Thyroid gland (tissue), 4 donors: ENCODE results near the gene KRTAP2-4.

Experiments
- POLR2A ChIP-seq, 2 donors: fragments of 450-650 bp; IDR thresholded peaks; one replicate each; pipeline ENCODE4 v1.6.1; 2017; ENCODE audit warnings: antibody characterized with exemption in 2 of 2, mild to moderate bottlenecking in 2 of 2, moderate library complexity in 1 of 2
- TF ChIP-seq, protein P1 (sequence below), 6 experiments: fragments of 200-600 bp in 3 of 6; fragments of 450-650 bp in 3 of 6; sonication (generic) in 3 of 6; IDR thresholded peaks; one replicate each; pipeline ENCODE4 v1.5.1; 2016 to 2019; ENCODE audit warnings: antibody characterized with exemption in 6 of 6, mild to moderate bottlenecking in 2 of 6, inconsistent platforms in 1 of 6, moderate library complexity in 1 of 6

DNA sequence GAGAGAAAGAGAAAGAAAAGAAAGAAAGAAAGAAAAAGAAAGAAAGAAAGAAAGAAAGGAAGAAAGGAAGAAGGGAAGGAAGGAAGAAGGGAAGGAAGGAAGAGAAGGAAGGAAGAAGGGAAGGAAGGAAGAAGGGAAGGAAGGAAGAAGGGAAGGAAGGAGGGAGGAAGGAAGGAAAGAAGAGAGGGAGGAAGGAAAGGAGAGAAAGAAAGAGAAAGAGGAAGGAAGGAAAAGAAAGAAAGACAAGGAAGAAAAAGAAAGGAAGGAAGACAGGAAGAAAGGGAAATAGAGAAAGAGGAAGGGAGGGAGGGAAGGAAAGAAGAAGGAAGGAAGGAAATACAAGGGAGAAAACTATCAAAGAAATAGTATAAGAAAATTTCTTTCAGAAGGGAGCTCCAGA, 11.1 kb upstream of the KRTAP2-4 start:
- TF ChIP-seq, protein P1, sequence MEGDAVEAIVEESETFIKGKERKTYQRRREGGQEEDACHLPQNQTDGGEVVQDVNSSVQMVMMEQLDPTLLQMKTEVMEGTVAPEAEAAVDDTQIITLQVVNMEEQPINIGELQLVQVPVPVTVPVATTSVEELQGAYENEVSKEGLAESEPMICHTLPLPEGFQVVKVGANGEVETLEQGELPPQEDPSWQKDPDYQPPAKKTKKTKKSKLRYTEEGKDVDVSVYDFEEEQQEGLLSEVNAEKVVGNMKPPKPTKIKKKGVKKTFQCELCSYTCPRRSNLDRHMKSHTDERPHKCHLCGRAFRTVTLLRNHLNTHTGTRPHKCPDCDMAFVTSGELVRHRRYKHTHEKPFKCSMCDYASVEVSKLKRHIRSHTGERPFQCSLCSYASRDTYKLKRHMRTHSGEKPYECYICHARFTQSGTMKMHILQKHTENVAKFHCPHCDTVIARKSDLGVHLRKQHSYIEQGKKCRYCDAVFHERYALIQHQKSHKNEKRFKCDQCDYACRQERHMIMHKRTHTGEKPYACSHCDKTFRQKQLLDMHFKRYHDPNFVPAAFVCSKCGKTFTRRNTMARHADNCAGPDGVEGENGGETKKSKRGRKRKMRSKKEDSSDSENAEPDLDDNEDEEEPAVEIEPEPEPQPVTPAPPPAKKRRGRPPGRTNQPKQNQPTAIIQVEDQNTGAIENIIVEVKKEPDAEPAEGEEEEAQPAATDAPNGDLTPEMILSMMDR (IDR thresholded peaks at IDR 0.05) = no peak
- no peak for TF ChIP-seq POLR2A (IDR thresholded peaks at IDR 0.05)
